GM12878 (cell line): ENCODE results near the gene UBR7.

Experiments used
- CHD1 ChIP-seq: IDR thresholded peaks from 2 replicates; pipeline ENCODE4 v1.6.1; 2012; ENCODE audit warnings: low read depth, low read length, improper control_type of control experiment
- JUND ChIP-seq: IDR thresholded peaks from 2 replicates; pipeline ENCODE4 v1.6.1; 2012; ENCODE audit warnings: low read depth, mild to moderate bottlenecking, low read length, improper control_type of control experiment, moderate library complexity
- MYC ChIP-seq: IDR thresholded peaks from 2 replicates; pipeline ENCODE4 v1.6.1; 2011; ENCODE audit warnings: mild to moderate bottlenecking, low read length, moderate library complexity, inconsistent platforms; ENCODE audit not compliant: insufficient read depth, insufficient replicate concordance, insufficient read length, severe bottlenecking
- NR2C1 ChIP-seq: fragments of 450-650 bp; IDR thresholded peaks from 2 replicates; pipeline ENCODE4 v1.6.1; 2017; ENCODE audit warnings: antibody characterized with exemption, mild to moderate bottlenecking, moderate library complexity
- POLR2A ChIP-seq: IDR thresholded peaks from 2 replicates; pipeline ENCODE4 v1.6.1; 2011; ENCODE audit warnings: low read depth, mild to moderate bottlenecking, low read length
- SIX5 ChIP-seq: IDR thresholded peaks from 2 replicates; pipeline ENCODE4 v1.6.1; 2011; ENCODE audit warnings: mild to moderate bottlenecking, low read depth, low read length, moderate library complexity; ENCODE audit not compliant: severe bottlenecking
- SPI1 ChIP-seq: IDR thresholded peaks from 2 replicates; pipeline ENCODE4 v1.6.1; 2011; ENCODE audit warnings: low read depth, mild to moderate bottlenecking, low read length, moderate library complexity, borderline replicate concordance; ENCODE audit not compliant: insufficient read depth
- SUZ12 ChIP-seq: fragments of 200-600 bp; sonication (generic); IDR thresholded peaks from one replicate; pipeline ENCODE4 v1.6.1; 2018; ENCODE audit warnings: antibody characterized with exemption, mild to moderate bottlenecking; ENCODE audit not compliant: unreplicated experiment
- ZNF274 ChIP-seq: IDR thresholded peaks from one replicate; pipeline ENCODE4 v1.8.0; 2011; ENCODE audit not compliant: insufficient read length, insufficient read depth
- TF ChIP-seq, protein P1 (sequence below): fragments of 150-350 bp; IDR thresholded peaks from 2 replicates; pipeline ENCODE4 v1.6.1; 2014; ENCODE audit warnings: mild to moderate bottlenecking, low read depth, low read length
- TF ChIP-seq, protein P2 (sequence below), 3 experiments: IDR thresholded peaks in 2 of 3; conservative IDR thresholded peaks in 1 of 3; 2 replicates each; pipeline ENCODE4 v1.5.1; 2011; ENCODE audit warnings: low read depth in 3 of 3, low read length in 3 of 3, mild to moderate bottlenecking in 3 of 3, control low read depth in 2 of 3, moderate library complexity in 2 of 3, inconsistent platforms in 1 of 3, mixed read lengths in 1 of 3; ENCODE audit not compliant: control insufficient read depth in 2 of 3, insufficient read depth in 1 of 3; ENCODE audit errors: extremely low read depth in 1 of 3
- TF ChIP-seq, protein P3 (sequence below): IDR thresholded peaks from 2 replicates; pipeline ENCODE4 v1.6.1; 2012; ENCODE audit warnings: low read depth, low read length, improper control_type of control experiment
- TF ChIP-seq, protein P4 (sequence below): IDR thresholded peaks from 2 replicates; pipeline ENCODE4 v1.6.1; 2012; ENCODE audit warnings: low read depth, low read length, improper control_type of control experiment
- TF ChIP-seq, protein P5 (sequence below): IDR thresholded peaks from 2 replicates; pipeline ENCODE4 v1.6.1; 2011; ENCODE audit warnings: low read depth, mild to moderate bottlenecking, low read length, moderate library complexity, borderline replicate concordance; ENCODE audit errors: extremely low read depth

DNA sequence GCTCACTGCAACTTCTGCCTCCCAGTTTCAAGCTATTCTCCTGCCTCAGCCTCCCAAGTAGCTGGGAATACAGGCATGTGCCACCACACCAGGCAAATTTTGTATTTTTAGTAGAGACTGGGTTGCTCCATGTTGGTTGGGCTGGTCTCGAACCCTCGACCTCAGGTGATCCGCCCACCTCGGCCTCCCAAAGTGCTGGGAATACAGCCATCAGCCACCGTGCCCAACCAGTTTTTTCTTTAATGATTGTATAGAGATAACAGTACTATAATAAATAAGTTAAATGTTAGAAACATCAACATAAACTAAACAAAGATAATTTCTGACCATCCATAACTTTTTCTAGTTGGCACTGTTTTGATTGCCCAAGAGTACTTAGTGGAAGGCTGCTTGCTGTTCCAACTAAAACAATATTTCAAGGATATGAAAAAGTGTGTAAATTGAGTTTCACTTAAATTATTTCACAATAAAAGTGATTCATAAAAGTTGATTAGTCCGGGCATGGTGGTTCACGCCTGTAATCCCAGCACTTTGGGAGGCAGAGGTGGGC, 5.8 kb upstream of the UBR7 start:
- TF ChIP-seq, protein P1, sequence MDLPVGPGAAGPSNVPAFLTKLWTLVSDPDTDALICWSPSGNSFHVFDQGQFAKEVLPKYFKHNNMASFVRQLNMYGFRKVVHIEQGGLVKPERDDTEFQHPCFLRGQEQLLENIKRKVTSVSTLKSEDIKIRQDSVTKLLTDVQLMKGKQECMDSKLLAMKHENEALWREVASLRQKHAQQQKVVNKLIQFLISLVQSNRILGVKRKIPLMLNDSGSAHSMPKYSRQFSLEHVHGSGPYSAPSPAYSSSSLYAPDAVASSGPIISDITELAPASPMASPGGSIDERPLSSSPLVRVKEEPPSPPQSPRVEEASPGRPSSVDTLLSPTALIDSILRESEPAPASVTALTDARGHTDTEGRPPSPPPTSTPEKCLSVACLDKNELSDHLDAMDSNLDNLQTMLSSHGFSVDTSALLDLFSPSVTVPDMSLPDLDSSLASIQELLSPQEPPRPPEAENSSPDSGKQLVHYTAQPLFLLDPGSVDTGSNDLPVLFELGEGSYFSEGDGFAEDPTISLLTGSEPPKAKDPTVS: no peak
- TF ChIP-seq, protein P2, sequence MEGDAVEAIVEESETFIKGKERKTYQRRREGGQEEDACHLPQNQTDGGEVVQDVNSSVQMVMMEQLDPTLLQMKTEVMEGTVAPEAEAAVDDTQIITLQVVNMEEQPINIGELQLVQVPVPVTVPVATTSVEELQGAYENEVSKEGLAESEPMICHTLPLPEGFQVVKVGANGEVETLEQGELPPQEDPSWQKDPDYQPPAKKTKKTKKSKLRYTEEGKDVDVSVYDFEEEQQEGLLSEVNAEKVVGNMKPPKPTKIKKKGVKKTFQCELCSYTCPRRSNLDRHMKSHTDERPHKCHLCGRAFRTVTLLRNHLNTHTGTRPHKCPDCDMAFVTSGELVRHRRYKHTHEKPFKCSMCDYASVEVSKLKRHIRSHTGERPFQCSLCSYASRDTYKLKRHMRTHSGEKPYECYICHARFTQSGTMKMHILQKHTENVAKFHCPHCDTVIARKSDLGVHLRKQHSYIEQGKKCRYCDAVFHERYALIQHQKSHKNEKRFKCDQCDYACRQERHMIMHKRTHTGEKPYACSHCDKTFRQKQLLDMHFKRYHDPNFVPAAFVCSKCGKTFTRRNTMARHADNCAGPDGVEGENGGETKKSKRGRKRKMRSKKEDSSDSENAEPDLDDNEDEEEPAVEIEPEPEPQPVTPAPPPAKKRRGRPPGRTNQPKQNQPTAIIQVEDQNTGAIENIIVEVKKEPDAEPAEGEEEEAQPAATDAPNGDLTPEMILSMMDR (IDR thresholded peaks at IDR 0.05 in 2 of 3, conservative IDR thresholded peaks at IDR 0.05 in 1 of 3; ENCODE audit: control insufficient read depth in 2 of 3, extremely low read depth in 1 of 3, insufficient read depth in 1 of 3, low read depth in 3 of 3, low read length in 3 of 3): no peak
- TF ChIP-seq, protein P3, sequence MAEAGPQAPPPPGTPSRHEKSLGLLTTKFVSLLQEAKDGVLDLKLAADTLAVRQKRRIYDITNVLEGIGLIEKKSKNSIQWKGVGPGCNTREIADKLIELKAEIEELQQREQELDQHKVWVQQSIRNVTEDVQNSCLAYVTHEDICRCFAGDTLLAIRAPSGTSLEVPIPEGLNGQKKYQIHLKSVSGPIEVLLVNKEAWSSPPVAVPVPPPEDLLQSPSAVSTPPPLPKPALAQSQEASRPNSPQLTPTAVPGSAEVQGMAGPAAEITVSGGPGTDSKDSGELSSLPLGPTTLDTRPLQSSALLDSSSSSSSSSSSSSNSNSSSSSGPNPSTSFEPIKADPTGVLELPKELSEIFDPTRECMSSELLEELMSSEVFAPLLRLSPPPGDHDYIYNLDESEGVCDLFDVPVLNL: no peak
- TF ChIP-seq MYC (no peak), SUZ12 (no peak), POLR2A (no peak), ZNF274 (no peak), JUND (no peak), CHD1 (no peak), SPI1 (no peak), SIX5 (no peak), NR2C1 (no peak)
- TF ChIP-seq, protein P4, sequence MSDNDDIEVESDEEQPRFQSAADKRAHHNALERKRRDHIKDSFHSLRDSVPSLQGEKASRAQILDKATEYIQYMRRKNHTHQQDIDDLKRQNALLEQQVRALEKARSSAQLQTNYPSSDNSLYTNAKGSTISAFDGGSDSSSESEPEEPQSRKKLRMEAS: no peak
- TF ChIP-seq, protein P5, sequence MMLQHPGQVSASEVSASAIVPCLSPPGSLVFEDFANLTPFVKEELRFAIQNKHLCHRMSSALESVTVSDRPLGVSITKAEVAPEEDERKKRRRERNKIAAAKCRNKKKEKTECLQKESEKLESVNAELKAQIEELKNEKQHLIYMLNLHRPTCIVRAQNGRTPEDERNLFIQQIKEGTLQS: no peak
